ENCODE measurements around the gene SUPT20HL1. TPM values are rescaled to one million over a fixed set of nuclear protein-coding genes. Genes with fewer than 3 reads are reported as not detected.

SUPT20HL1 gene
- polyA plus RNA-seq, 1 donor: 0.10 TPM

DNA sequence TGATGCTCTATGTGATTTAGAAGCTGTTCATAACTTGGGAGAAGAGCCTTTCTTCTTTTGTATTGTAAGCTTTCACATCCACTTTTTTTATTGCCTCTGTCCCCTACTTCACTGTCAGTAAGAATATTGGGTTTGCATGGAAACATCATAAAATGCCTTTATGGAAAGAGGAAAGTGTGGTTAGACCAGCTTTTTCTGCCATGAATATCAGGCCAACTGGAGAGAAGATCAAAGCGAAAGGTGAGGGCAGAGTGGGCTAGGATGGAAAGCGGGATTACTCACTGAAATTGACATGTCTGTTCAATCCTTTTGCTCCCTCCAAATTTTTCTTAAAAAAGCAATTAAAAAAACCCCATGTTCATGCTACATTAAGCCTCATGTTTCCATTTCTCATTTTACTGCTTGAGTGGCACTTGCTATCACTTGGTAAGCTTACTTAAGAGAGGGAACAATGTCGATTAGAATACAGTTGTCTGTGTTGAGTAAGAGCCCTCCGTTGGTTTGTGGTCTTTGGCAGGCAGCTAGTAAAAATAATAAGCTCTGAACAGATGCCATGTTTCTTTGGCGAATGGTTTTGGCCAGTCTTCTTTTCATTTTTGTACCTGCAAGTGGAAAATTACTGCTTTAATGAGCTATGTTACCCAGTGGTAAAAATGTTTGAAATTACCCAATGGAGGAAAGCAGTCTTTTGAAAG, 35.9 kb downstream of the SUPT20HL1 start:
- DNase-seq (ENCODE audit: low read depth): no peak

DNA sequence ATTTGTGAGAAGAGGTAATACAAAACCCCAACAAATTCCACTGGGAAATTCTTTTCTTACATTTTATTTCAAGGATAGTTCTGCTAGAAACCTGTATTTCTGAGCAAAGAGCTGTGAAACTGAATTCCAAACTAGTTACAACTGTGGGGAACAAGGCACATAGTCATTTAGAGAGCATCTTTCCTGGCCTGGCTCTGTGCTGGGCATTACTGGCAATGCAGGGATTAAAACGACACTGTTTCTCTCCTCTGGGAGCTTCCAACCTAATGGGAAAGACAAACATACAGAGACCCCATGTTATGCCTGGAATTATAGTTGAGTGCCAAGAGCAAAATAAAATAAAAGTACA, 36.5 kb downstream of the SUPT20HL1 start:
- DNase-seq (ENCODE audit: low read depth): no peak

DNA sequence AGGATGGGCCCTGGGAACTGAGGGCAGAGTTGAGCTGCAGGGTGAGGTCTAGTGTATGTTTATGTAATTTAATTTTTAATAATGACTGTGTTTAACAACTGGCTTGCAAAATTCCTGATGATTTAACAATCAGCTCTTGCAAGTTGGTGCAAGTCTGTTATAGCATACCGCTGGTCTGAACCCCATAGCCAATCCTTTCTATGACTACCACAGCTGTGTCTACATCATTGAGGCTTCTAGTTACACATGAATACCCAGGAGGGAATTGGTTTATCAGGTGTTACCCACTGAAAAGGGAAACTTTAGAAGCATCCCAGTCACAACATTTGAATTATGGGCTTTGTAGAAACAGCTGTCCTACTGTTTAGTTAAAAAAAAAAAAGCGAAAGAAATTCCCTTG, 38.3 kb downstream of the SUPT20HL1 start:
- no peak for DNase-seq (ENCODE audit: low read depth)

DNA sequence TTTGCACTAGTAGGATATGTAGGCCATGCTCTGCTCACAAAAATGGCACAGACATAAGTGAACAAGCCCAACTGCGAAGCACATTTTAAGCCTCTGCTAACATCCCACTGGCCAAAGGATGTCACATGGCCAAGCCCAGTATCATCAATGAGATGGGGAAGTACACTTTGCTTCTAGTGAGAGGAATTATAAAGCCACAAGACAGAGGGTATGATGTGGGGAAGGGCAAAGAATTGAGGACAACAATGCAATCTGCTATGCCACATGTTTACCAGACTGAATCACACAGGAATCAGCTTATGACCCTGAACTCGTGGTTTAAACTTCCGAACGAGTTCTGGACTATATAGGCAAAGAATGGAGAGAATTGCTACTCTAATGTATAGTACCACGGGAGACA, 39.1 kb downstream of the SUPT20HL1 start:
- no peak for DNase-seq (ENCODE audit: low read depth)

DNA sequence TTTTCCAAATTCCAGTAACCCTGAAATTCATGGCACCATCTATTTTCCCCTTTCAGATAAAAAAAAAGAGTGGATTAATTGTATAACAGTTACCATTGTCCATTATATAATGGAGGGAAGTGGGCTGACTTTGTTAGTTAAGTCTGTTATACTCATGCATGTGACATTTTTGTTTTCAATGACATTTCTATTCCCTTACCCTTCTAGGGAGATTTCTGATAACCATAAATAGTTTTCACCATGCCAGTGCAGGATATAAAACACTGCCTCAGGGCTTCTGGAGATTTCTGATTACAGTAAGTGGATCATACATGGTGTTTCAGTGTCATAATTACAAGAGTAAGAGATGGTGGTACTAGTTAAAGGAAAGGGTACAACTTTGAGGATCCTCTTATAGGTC, 45.5 kb downstream of the SUPT20HL1 start:
- no peak for DNase-seq (ENCODE audit: low read depth)

Other genes with a start within 250 kb of the SUPT20HL1 start
- gene ZFX, start 210.9 kb upstream of the SUPT20HL1 start, polyA plus RNA-seq (ENCODE audit: insufficient read length): 25.6 TPM
- gene SUPT20HL2, start 46.6 kb upstream of the SUPT20HL1 start, polyA plus RNA-seq (ENCODE audit: insufficient read length): 0.28 TPM
- gene PDK3, start 104.6 kb downstream of the SUPT20HL1 start, polyA plus RNA-seq (ENCODE audit: insufficient read length): 1.9 TPM